Measurements from ENCODE around the gene SGF29.
"Not testable (repeated sequence)": the region's sequence is repeated elsewhere in the genome, so short reads cannot be mapped to it uniquely, and the experiment has no call there.

SGF29 gene

GRCh38 chr16:28569021-28569420 lies 15.3 kb downstream of the SGF29 start:
- no peak for DNase-seq

DNA sequence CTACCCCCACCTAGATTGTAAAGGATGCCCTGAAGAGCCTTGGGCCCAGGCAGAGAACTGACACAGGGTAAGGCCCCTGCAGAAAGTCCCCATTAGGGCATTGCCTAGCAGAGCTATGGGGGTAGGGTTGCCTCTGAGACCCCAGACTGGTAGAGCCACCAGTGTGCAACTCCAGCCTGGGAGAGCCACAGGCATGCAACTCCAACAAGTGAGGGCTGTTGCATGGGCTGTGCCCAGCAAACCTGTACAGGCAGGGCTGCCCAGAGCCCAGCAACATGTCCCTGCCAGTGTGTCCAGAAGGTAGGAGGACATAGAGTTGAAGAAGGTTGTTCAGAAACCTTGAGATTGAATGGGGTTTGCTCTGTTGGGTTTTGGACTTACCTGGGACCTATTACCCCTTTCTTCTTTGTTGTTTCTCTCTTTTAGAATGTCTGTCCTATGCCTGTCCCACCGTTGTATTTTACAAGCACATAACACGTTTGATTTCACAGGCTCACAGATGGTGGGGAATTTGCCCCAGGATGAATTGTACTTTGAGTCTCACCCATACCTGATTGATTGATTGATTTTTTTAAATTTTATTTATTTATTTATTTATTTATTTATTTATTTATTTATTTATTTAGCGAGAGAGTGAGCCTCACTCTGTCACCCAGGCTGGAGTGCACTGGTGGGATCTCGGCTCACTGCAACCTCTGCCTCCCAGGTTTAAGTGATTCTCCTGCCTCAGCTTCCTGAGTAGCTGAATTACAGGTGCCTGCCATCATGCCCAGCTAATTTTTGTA lies 16.4 kb downstream of the SGF29 start:
- no peak for DNase-seq

DNA sequence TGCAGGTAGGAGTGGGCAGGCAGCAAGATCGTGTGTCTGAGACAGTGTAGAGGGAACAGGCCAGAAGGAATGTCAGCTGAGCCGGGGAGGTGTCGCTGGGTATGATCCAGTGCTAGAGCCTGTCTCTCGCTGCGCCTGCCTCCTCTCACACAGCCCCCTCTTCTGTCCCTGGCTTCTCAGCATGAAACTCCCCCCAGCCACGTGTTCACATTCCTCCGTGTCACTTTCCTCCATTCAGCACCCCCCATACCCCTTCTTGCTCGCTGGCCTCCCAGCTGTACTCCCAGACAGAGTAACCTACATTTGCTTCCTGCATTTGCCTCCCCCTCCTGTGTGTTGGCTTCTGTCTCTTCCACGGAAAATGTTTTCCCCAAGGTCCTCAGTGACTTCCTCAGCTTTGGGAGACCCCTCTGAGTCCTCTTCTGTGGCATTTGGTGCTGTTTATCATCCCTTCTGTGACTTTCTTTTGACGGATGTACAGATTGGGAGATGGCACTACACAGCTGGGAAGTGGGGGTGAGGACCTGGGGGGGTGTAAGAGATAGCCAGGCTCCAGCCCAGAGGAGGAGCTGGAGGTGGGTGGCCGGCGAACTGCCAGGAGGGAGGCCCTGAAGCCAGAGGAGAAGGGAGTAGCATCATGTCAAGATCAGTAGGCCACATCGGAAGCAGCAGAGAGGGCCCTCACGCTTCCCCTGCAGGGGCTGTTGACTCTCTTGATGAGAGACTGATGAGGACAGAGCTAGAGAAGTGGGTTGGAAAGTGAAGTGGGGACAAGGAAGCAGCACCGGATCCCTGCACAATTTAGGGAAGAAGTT lies 19.2 kb downstream of the SGF29 start:
- no peak for DNase-seq

- DNase-seq = no peak
Measured at GRCh38 chr16:28573738-28574718, 20.3 kb downstream of the SGF29 start.

- no peak for DNase-seq
Measured at GRCh38 chr16:28574925-28575324, 21.2 kb downstream of the SGF29 start.

DNA sequence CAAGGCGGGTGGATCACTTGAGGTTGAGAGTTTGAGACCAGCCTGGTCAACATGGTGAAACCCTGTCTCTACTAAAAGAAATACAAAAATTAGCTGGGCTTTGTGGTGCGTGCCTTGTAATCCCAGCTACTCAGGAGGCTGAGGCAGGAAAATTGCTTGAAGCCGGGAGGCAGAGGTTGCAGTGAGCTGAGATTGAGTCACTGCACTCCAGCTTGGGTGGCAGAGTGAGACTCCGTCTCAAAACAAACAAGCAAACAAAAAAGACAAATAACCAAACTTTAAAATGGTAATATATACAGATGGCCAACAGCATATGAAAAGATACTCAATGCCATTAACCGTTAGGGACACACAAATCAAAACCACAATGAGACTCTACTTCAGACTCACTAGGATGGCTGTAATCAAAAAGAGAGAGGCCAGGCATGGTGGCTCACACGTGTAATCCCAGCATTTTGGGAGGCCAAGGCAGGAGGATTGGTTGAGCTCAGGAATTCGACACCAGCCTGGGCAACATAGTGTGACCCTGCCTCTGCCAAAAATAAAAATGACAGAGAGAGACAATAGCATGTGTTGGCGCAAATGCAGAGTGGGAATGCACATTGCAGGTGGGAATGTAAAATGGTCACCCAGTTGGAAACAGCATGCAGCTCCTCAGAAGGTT lies 21.9 kb downstream of the SGF29 start:
- DNase-seq = no peak

- no peak for DNase-seq
Measured at GRCh38 chr16:28580726-28581315, 27.1 kb downstream of the SGF29 start.

DNA sequence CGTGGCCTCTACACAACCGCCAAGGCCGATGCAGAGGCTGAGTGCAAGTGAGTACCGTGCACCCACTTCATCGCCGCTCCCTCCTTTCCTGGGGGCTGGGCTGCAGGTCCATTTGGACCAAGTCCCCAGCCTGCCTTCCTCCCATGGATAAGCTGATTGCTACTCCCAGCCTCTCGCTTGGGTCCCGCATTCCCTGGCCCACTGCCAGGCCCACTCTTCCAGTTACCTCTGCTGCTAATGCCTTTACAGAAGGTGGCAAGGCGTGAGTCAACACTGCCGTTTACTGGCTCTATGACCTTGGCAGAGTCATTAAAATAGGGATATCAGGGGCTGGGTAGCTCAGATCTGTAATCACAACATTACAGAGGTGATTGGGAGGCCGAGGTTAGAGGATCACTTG lies 32.0 kb downstream of the SGF29 start:
- no peak for DNase-seq

GRCh38 chr16:28586466-28586865 lies 32.7 kb downstream of the SGF29 start:
- no peak for DNase-seq

GRCh38 chr16:28587386-28587785 lies 33.7 kb downstream of the SGF29 start:
- no peak for DNase-seq

DNA sequence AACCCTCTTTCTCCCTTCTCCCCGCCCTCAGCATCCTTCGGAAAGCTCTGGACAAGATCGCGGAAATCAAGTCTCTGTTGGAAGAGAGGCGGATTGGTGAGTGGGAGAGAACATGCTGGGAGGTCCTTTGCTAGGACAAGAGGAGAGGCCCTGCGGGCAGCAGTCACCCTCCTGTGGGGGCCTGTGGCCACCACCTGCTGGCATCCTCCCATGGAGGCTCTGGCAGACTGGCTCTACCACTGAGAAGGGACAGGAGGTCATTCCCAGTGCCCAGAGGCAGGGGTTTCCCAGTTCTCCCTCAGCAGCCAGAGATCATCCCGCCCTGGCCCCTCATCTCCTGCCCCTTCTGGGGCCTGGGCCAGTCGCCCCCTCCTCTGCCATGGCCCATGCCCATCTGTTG lies 35.3 kb downstream of the SGF29 start:
- DNase-seq = no peak

DNA sequence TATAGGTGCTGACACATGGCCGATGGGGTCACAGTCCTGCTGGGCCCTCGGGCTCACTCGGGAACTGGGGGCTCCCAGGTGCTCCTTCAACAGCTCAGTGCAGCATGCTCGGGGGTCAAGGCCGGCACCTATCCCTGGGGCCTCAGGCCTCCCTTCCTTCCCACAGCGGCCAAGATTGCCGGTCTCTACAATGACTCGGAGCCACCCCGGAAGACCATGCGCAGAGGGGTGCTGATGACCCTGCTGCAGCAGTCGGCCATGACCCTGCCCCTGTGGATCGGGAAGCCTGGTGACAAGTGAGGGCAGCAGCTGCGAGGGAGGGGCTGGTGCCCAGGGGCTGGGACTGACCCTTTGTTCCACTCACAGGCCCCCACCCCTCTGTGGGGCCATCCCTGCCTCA lies 36.2 kb downstream of the SGF29 start:
- DNase-seq = no peak

GRCh38 chr16:28590384-28591340 lies 36.9 kb downstream of the SGF29 start:
- no peak for DNase-seq

- DNase-seq = no peak
Measured at GRCh38 chr16:28591355-28591754, 37.6 kb downstream of the SGF29 start.

- no peak for DNase-seq
Measured at GRCh38 chr16:28592511-28592910, 38.8 kb downstream of the SGF29 start.

GRCh38 chr16:28592979-28593553 lies 39.3 kb downstream of the SGF29 start:
- no peak for DNase-seq

DNA sequence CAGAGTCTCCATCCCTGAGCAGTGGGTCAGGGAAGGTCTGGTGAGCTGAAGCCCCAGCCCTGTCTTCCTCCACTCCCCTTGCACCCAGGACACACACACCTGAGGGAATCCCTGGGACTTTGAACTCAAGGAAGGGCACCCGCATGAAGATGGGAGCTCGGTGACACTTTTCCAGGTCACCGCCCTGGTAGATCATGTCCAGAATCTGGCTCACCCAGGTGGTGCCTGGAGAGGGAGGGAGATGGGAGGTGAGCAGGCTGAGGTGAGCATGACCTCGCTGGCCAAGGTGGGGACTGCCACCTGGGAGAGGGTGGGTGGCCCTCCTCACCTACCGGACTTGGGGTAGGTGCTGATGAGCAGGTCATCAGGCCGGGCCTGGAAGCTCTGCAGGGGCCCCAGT lies 41.7 kb downstream of the SGF29 start:
- DNase-seq = not testable (repeated sequence)

- no peak for DNase-seq
Measured at GRCh38 chr16:28596115-28596630, 42.5 kb downstream of the SGF29 start.

- DNase-seq = no peak
Measured at GRCh38 chr16:28596840-28597691, 43.3 kb downstream of the SGF29 start, which contains the start of gene SULT1A2. TSS of gene SULT1A2 (minus strand) at chr16:28597050. CDS start at chr16:28595930, 1,120 bp downstream.

Measured in activated CD4-positive, CD25-positive, alpha-beta regulatory T cell (primary cell).